Measurements from ENCODE around the gene SLC22A12.

GRCh38 chr11:64614917-64615316, 23.9 kb downstream of the SLC22A12 start:
- no peak for TF ChIP-seq POLR2AphosphoS5 (IDR thresholded peaks at IDR 0.05; ENCODE audit: borderline replicate concordance, low read depth, low read length)
- TF ChIP-seq EZH2 (IDR thresholded peaks at IDR 0.05), result no peak
